ENCODE results near the gene REXO4.
"Not testable (repeated sequence)": the region's sequence is repeated elsewhere in the genome, so short reads cannot be mapped to it uniquely, and the experiment has no call there.

The REXO4 gene

GRCh38 chr9:133387680-133388079, 30.1 kb downstream of the REXO4 start:
- no peak for DNase-seq (ENCODE audit: low spot score)

- no peak for DNase-seq (ENCODE audit: low spot score)
Measured at GRCh38 chr9:133386338-133386737, 31.5 kb downstream of the REXO4 start.

GRCh38 chr9:133385452-133385851, 32.4 kb downstream of the REXO4 start:
- no peak for DNase-seq (ENCODE audit: low spot score)

- DNase-seq (ENCODE audit: low spot score), result no peak
Measured at GRCh38 chr9:133384736-133385321, 33.0 kb downstream of the REXO4 start.

- DNase-seq (ENCODE audit: low spot score), result no peak
Measured at GRCh38 chr9:133383438-133383837, 34.4 kb downstream of the REXO4 start.

- no peak for DNase-seq (ENCODE audit: low spot score)
Measured at GRCh38 chr9:133382507-133383141, 35.2 kb downstream of the REXO4 start.

GRCh38 chr9:133380734-133381133, 37.1 kb downstream of the REXO4 start:
- no peak for DNase-seq (ENCODE audit: low spot score)

DNA sequence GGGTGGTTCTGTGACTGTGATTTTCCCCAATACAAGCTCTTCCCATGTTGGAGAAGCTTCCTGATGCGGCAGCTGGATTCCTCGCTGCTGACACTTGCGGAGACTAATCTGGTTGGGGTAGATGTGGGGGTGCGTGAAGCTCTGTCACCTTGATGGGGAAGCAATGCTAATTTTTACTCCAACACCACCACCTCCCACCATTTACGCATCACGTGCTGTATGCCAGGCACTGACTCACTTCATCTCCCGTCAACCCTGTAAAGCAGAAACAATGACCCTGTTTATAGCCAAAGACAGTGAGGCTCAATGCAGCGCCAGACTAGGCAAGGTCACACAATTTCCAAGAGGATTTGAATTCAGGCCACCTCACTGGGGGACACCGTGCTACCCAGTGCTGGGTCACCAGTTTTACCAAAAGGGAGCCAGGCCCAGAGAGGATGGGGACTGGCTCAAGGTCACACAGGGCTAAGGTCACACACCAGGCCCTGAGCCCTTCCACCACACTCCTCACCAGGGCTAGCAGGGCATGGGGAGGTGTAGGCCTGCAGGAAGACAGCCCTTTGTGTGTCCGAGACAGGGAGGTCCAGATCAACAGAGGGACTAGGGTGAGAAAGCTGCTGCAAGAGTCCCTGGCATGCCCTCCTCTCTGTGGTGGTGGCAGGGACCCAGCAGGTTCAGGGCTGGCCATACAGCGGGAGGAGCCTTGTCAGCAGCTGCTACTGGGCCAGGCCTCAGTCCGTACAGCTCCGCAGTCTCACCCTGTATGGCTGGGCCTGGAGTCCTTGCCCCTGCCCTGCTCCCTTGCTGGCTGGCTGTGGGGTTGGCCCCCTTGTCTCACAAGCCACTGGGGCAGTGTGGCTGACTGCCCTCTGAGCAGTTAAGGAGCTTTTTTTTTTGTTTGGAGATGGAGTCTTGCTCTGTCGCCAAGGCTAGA, 38.4 kb downstream of the REXO4 start:
- no peak for DNase-seq (ENCODE audit: low spot score)

DNA sequence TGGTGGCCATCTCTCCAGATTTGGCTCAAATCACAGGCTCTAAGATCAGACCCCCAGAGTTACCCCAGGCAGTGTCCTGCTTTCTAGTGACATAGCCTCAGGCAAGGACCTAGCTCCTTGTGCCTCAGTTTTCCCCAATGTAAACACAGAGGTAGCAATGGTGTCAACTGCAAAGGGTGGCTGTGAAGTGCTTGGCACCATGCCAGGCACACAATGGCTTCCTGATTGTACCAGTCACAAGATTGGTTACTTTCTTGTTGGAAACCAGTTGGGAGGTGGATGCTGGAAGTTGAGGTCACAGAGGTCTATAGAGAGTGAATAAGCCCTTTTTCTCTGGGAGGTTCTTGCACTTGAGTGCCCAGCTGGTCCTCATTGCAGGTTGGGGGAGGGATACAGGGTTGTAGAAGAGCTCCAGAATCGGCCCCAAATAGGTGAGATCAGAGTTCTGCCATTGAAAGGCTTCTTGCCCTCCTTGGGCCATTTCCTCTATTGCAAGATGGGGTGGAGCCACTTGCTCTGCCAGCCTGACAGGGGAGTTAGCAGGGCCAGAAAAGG, 39.3 kb downstream of the REXO4 start:
- DNase-seq (ENCODE audit: low spot score), result no peak

DNA sequence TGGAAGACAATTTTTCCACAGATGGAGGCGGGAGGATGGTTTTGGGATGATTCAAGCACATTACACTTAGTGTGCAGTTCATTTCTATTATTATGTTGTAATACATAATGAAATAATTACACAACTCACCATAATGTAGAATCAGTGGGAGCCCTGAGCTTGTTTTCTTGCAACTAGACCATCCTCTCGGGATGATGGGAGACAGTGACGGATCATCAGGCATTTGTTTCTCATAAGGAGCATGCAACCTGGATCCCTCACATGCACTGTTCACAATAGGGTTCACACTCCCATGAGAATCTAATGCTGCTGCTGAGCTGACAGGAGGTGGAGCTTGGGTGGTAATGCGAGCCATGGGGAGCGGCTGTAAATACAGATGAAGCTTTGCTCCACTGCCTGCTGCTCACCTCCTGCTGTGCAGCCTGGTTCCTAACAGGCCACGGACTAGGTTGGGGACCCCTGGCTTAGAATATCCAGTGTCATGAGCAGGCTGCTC, 40.0 kb downstream of the REXO4 start:
- no peak for DNase-seq (ENCODE audit: low spot score)

- not testable (repeated sequence) for DNase-seq (ENCODE audit: low spot score)
Measured at GRCh38 chr9:133377280-133377679, 40.5 kb downstream of the REXO4 start.

DNA sequence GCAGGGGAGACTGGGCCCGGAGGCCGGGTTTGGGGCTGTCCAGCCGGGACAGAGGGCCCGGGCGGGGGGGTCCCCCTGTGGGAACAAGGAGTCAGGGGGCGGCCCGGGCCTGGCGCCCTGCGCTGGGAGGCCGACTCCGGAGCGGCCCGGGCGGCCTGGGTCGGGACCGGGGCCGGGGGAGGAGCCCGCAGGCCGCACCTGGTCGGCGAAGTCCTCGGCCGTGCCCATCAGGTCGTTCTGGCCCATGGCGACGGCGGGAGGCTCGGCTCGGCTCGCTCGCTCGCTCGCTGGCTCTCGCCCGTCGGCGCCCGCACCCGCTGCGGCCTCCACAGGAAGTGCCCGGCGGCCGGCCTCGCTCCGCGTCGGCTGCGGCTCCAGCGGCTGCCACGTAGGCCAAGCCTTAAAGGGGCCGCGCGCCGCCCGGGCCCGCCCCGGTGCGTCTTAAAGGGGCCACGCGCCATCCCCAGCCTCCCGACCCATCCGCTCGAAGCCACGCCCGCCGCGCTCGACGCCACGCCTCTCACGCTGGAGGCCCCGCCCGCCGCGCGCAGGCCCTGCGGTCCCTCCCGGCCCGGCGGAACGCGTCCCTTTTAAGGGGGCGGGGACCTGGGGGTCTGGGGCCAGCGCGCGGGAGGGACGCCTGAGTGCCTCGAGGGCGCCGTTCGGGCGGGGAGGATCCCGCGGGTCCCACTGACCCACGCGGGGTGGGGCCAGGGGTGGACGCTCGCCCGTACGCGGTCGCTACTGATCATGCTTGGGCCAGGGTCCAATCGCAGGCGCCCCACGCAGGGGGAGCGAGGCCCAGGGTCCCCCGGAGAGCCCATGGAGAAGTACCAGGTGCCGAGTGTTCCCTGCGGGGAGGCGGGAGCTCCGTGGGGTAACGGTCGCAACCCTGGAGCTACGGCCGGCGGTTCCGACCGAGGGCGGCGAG, 41.8 kb downstream of the REXO4 start, which contains the start of the genes STKLD1 and SURF4:
STKLD1 (plus strand) TSS at position 643 of the 931 bp plus-strand sequence; CDS start at position 751, 108 bp downstream.
SURF4 (minus strand) TSS at position 337 of the 931 bp plus-strand sequence; CDS start at position 246, 91 bp downstream.
- DNase-seq (ENCODE audit: low spot score), result peak; percentile 95

DNA sequence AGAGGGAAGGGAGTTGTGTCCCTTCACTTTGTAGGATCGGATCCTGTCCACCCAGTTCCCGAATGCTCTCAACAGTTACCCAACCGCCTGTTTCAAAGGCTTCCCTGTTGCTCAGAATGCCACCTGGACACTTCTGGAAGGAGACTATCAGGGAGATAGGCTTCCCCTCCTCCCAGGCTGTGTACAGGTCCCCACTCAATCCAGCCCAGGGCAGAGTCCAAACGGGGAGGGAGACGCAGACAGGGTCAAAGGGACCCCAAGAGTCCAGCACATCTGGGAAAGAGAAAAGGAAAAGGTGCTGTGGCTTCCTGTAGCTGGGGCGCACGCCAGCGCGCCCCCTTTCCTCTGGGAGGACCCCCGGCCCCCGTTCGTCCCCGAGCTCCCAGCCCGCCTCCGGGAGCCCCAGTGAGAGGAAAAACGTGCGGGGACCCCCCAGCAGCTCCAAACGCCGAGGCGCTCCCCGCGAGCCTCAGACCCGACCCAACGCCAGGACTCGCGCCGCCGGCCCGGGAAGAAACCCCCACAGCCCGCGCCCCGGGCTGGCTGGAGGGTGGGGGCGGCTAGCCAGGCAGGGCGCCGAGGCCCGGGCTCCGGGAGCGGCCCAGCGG, 42.6 kb downstream of the REXO4 start:
- DNase-seq (ENCODE audit: low spot score), result no peak

DNA sequence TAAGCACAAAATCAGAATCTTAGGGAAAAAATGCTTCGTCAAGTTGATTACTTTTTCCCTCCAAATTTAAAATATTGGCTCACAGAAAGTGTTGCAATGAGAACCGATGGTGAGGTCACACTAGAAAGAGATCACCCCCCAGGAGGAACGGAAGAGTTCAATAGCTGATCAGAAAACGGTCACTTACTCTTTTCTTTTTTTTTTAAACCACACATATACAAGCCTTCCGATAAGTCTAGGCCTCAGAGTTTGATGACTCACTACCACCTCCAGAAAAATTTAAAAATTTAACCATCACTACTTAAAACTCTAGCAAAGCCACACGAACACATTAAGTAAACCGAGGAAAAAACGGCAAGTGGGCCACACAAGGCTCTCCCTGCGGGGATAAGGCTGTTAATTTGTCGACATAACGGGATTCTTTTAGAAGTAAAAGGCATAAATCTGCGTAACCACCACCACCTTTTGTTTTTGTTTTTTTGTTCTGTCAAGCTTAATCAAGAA, 43.1 kb downstream of the REXO4 start:
- peak; percentile 62 for DNase-seq (ENCODE audit: low spot score)

GRCh38 chr9:133372144-133372543, 45.7 kb downstream of the REXO4 start:
- DNase-seq (ENCODE audit: low spot score), result no peak

DNA sequence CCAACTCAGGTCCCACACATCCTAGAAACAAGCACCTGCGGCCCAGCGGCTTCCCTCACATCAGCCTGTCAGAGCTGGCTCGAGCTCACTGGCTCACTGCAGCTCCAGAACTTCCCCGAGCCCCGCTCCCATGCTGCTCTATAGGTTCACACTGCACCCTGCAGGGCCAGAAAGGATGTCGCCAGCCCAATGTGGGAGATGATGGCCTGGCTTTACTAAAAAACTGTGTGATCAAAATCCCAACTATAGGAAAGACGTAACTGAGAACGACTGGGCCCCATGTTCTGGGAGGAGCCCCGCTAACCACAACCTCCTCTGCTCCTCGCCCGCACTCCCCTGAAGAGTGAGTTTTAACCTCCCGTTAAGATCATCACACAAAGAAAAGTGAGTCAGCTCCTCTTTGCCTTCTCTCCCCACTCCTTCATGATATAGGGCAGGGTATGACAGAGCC, 46.5 kb downstream of the REXO4 start:
- DNase-seq (ENCODE audit: low spot score), result peak; percentile 79

DNA sequence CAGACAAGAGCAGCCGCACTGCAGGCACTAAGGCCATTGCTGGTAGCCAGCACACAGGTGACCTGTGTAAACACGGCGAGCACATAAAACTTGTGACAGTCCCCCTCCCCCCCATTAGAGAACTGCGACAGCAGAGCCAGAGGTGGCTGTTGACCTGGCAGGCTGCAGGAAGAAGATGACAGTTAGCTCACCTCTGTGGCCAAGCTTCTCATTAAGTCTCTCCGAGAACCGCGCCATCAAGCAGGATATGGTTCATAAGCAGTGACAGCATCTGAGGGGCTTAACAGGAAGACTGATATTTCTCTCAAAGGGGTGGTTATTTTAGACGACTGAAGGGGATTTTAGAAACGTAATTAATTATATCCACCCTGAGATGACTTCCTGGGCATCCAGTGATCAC, 47.1 kb downstream of the REXO4 start:
- DNase-seq (ENCODE audit: low spot score), result peak; percentile 69

- DNase-seq (ENCODE audit: low spot score), result no peak
Measured at GRCh38 chr9:133369933-133370332, 47.9 kb downstream of the REXO4 start.

DNA sequence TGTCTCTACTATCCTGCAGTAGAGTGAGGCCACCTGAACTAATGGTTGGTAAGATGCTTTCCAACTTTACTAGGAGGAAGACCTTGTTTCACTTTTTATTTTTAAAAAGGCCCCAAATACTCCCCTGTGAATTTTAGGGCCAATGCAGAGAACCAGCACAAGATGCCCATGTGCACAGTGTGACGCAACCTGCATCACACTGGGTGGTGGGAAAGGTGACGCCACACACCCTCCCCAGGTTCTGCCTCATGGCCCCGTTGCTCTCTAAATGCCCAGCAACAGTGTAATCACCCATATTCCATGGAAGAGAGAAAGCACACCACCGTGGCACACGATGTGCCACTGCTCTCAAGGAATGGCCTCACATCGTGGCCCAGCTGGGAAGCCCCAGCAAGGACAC, 48.4 kb downstream of the REXO4 start:
- DNase-seq (ENCODE audit: low spot score), result no peak

DNA sequence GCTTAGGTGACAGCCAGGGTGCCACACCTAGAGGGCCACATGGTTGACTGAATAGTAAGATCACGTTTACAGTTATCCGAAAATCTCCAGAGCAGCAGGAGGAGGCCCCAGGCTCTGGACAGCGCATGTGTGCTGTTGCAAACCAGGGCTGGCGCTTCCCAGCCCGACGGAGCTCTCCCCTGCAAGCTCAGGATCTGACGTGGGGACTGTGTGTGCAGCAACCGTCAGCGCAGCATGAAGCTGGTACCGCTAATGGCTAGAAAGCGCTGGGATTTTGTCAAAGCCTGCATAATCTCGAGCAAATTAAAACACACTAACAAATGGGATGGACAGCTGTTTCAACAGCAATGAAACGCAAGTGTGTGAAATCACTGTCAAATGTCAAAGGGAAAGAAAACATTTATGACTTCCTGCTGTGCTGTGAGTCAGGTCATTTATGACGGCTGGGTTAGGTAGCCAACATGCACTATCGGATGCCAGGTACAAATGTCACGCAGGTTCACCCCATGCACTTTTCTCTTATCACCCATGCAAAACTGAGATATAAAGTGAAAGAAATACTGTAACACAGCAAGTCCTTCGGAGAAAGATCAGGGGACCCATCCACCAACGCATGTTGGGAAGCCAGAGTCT, 49.4 kb downstream of the REXO4 start:
- DNase-seq (ENCODE audit: low spot score), result no peak

All from CD4-positive, alpha-beta T cell treated with Interleukin-15 for 4 hours (primary cell).